RWPE1 (cell line): ENCODE measurements around the gene RPS28.

ENCODE experiments used
- CTCF ChIA-PET: fragments of 350-600 bp; sonication (Branson Sonifier 250); formaldehyde crosslinking; extraction: SDS; loops from one replicate; lab custom pipeline; 2021; lab: Yijun Ruan, JAX
- POLR2A ChIA-PET: fragments of 400-600 bp; formaldehyde crosslinking; extraction: SDS; loops from one replicate; lab custom pipeline; 2020; ENCODE audit warnings: antibody characterized with exemption; ENCODE audit not compliant: low non-redundant PET; lab: Yijun Ruan, JAX
- DNase-seq: peaks from one replicate; pipeline ENCODE4 v3.0.0; 2012; ENCODE audit warnings: low spot score
- H3K27ac ChIP-seq: fragments of 450-650 bp; 2 replicates; pipeline ENCODE4 v1.5.1; 2017
- TF ChIP-seq, protein P1 (sequence below): fragments of 450-650 bp; conservative IDR thresholded peaks from 2 replicates; pipeline ENCODE4 v1.5.1; 2017; ENCODE audit warnings: low read depth, mild to moderate bottlenecking

The RPS28 gene

GRCh38 chr19:8306235-8307054 is 14.9 kb upstream of the RPS28 start:
- POLR2A ChIA-PET = no interaction called here
- CTCF ChIA-PET = no interaction called here

DNA sequence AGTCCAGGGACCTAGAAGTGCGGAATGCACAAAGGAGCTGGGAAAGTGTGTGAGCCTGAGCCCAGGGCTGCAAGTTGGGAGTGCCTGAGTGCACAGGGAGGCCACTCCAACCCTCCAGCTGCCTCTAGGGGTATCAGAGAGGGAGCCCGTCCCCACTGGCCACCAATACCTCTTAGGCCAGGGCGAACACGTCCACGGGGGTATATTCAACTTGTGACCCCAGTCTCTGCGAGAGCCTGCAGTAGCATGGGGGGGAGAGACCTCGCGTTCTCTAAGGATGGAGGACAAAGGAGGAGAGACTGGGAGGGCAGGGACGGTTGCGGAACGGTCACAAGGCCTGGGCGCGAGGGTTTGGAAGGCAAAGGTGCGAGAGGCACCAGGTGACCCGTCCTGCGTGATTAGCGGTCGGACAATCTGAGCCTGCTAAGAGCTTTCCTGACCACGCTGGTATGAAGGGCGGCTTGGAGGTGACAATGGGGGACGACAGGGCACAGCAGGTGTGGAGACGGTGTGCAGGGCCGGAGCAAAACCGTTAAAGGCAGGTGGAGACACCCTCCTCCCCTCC is 13.8 kb upstream of the RPS28 start:
- ChIA-PET POLR2A (no interaction called here), CTCF (no interaction called here)
- TF ChIP-seq, protein P1, sequence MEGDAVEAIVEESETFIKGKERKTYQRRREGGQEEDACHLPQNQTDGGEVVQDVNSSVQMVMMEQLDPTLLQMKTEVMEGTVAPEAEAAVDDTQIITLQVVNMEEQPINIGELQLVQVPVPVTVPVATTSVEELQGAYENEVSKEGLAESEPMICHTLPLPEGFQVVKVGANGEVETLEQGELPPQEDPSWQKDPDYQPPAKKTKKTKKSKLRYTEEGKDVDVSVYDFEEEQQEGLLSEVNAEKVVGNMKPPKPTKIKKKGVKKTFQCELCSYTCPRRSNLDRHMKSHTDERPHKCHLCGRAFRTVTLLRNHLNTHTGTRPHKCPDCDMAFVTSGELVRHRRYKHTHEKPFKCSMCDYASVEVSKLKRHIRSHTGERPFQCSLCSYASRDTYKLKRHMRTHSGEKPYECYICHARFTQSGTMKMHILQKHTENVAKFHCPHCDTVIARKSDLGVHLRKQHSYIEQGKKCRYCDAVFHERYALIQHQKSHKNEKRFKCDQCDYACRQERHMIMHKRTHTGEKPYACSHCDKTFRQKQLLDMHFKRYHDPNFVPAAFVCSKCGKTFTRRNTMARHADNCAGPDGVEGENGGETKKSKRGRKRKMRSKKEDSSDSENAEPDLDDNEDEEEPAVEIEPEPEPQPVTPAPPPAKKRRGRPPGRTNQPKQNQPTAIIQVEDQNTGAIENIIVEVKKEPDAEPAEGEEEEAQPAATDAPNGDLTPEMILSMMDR = no peak
- peak overlapping the region; percentile 75 for H3K27ac ChIP-seq
- no peak for DNase-seq

More at GRCh38 chr19:8306235-8307054, 14.9 kb upstream of the RPS28 start:
- peak overlapping the region; percentile 75 for H3K27ac ChIP-seq
- no peak for DNase-seq
- TF ChIP-seq, protein P1 = no peak

- H3K27ac ChIP-seq = peak within 1 kb of the TSS; percentile 75
- ChIA-PET CTCF (no interaction called here), POLR2A (interaction anchor here (0.5 kb wide), 1 partner anchor 1482 kb away, joined by 3 read pairs; no protein-coding TSS in a partner anchor)
- TF ChIP-seq, protein P1 = no peak
- DNase-seq = peak; percentile 91
Observed at GRCh38 chr19:8307965-8308866, 13.1 kb upstream of the RPS28 start, which contains the start of gene CD320. TSS of gene CD320 (minus strand) at chr19:8308358. CDS start at chr19:8308290, 68 bp downstream.

DNA sequence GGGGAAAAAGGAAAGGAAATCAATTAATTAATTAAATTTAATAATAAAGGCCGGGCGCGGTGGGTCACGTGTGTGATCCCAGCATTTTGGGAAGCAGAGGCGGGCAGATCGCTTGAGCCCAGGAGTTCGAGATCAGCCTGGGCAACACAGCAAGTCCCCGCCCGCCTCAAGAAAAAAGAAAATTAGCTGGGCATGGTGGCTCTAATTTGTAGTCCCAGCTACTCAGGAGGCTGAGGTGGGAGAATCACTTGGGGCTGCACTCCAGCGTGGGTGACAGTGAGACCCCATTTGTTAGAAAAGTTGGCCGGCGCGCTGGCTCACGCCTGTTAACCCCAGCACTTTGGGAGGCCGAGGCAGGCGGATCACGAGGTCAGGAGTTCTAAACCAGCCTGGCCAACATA is 12.4 kb upstream of the RPS28 start:
- no peak for DNase-seq
- H3K27ac ChIP-seq = peak overlapping the region; percentile 75
- CTCF ChIA-PET = no interaction called here
- POLR2A ChIA-PET = no interaction called here
- TF ChIP-seq, protein P1 = no peak

GRCh38 chr19:8310342-8311055 is 10.8 kb upstream of the RPS28 start:
- POLR2A ChIA-PET = no interaction called here
- TF ChIP-seq, protein P1 = no peak
- DNase-seq = no peak
- H3K27ac ChIP-seq = peak overlapping the region; percentile 75
- CTCF ChIA-PET = interaction anchor here (0.6 to 0.8 kb wide), 2 partner anchors 8 to 270 kb away, joined by 3 to 6 read pairs; no protein-coding TSS in a partner anchor
